Transverse colon (tissue), 4 donors: Measurements from ENCODE around the gene LMOD3.

Experiments used
- POLR2AphosphoS5 ChIP-seq, 3 donors: sonication (generic); formaldehyde crosslinking; IDR thresholded peaks; one replicate each; pipeline ENCODE4 v1.6.1; 2016; ENCODE audit warnings: antibody characterized with exemption in 3 of 3
- TF ChIP-seq, protein P1 (sequence below), 5 experiments: fragments of 200-600 bp in 3 of 5; fragments of 450-650 bp in 2 of 5; sonication (generic) in 3 of 5; IDR thresholded peaks; 1 replicate in 2 of 5; 2 replicates in 3 of 5; pipeline ENCODE4 v1.5.1; 2016 to 2017; ENCODE audit warnings: antibody characterized with exemption in 5 of 5, inconsistent platforms in 3 of 5, mild to moderate bottlenecking in 2 of 5, moderate library complexity in 1 of 5

DNA sequence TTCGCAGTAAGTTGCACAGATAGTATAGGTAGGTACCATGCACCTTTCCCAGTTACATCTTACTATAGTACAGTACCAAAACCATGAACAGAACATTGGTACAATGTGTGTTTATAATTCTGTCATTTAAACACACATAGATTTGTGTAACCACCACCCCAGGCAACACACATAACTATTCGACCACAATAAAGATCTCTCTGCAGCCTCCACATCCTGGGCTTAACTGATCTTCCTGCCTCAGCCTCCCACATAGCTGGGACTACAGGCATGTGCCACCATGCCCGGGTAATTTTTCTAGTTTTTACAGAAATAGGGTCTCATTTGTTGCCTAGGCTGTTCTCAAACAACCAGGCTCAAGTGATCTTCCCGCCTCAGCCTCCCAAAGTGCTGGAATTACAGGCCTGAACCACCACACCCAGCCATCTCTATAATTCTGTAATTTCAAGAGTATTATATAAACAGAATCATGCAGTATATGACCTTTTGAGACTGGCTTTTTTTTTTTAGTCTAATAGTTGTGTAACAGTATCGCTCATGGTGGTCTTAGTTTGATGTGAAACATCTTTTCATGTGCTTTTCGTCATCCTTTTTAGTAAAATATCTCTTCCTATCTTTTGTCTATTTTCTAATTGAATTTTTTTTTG, 57.0 kb downstream of the LMOD3 start:
- no peak for TF ChIP-seq POLR2AphosphoS5 (IDR thresholded peaks at IDR 0.05)
- TF ChIP-seq, protein P1, sequence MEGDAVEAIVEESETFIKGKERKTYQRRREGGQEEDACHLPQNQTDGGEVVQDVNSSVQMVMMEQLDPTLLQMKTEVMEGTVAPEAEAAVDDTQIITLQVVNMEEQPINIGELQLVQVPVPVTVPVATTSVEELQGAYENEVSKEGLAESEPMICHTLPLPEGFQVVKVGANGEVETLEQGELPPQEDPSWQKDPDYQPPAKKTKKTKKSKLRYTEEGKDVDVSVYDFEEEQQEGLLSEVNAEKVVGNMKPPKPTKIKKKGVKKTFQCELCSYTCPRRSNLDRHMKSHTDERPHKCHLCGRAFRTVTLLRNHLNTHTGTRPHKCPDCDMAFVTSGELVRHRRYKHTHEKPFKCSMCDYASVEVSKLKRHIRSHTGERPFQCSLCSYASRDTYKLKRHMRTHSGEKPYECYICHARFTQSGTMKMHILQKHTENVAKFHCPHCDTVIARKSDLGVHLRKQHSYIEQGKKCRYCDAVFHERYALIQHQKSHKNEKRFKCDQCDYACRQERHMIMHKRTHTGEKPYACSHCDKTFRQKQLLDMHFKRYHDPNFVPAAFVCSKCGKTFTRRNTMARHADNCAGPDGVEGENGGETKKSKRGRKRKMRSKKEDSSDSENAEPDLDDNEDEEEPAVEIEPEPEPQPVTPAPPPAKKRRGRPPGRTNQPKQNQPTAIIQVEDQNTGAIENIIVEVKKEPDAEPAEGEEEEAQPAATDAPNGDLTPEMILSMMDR (IDR thresholded peaks at IDR 0.05) = no peak
